Posterior cingulate gyrus (tissue), 11 donors: Measurements from ENCODE around the gene NEK10.
A peak's percentile ranks its signal among the peaks of the same experiment; 100 is the strongest.

Experiments used
- DNase-seq, 10 donors: peaks; one replicate each; pipeline versions ENCODE4 v3.0.0 to v3.0.0-alpha.2; 2020 to 2021; ENCODE audit warnings: mixed read lengths in 3 of 10
- intact Hi-C: fragments of 100-400 bp; cut with DNase I; formaldehyde crosslinking; loops from one replicate; pipeline ENCODE4 v1.15.1; 2023

The NEK10 gene

DNA sequence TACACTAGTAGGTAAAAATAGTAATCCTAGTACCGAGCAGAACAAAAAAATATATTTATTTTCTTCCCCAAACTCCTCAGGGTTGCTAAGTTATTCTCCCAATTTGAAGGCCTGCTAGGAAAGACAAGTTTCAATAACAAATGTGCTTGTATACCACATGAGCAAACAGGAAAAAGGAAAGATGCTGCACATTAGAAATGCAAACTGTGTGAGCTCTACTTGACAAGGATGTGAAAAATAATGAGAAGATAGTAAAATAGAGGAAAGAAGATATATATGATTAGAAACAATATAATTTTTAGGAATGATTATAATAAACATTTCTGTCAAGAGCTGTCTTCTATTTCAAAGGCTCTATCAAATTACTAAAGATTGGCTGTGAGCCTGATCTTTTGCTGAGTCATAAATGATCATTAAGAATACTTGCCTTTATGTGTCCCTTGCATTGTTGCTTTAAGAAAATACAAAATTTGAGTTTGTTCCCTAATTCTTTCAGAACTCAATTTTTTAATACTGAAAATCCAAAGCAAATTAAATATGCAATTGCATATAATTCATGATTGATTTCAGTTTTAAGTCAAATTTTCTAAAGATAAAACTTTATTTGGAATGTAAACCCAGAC lies 174.2 kb downstream of the NEK10 start:
- intact Hi-C loops: no loop called here
- no peak for DNase-seq

DNA sequence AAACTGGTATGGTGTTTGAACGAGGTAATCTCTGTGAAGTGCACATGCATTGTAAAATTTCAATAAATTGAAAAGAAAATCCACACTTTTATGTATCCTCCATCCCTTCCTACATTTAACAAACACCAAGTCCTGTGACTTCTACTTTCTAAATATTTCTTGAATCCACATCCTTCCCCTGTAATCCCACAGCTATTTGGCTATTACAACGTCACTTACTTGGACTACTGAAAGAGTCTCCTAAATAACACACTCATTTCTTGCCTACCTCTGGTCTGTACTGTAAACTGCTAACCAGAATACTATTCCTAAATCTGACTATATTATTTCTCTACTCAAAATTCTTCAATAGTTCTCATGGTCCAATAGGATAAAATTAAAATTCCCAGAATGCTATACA lies 176.1 kb downstream of the NEK10 start:
- no peak for DNase-seq
- intact Hi-C loops: no loop called here

- intact Hi-C loops: no loop called here
Measured at GRCh38 chr3:27186013-27186412, 183.2 kb downstream of the NEK10 start.

DNA sequence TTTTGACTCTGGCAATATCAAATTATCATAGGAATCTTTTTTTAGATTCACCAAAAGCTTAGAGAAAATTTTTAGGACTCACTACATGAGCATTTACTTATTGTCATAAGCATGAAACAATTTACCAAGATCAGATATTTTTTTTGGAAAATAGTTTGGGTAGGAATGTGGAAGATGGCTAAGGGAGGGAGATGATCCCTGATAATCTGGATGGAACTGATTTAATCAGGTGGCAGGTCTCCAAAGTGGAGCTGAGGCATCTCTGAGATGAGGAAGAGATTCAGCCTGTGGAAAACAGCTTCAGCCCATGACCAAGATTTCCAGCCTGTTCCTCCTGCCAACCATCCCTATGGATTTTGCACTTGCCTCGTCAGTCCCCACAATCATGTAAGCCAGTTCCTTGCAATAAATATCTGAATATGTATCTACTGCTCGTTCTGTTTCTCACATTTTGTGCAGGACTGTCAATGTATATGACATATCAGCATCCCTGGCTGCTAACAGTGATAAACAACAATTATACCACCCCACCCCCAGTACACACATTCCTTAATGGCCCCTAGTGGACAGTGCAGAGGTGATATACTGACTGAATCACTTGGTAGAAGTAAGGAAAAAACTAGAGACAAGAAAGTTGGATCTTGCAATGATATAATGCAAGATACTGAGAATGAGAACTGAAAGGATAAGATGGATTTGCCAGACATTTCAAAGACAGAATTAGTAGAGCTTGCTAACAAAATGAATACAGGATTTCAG lies 183.8 kb downstream of the NEK10 start:
- no peak for DNase-seq
- intact Hi-C loops: no loop called here

More at GRCh38 chr3:27186013-27186412, 183.2 kb downstream of the NEK10 start:
- DNase-seq: no peak

DNA sequence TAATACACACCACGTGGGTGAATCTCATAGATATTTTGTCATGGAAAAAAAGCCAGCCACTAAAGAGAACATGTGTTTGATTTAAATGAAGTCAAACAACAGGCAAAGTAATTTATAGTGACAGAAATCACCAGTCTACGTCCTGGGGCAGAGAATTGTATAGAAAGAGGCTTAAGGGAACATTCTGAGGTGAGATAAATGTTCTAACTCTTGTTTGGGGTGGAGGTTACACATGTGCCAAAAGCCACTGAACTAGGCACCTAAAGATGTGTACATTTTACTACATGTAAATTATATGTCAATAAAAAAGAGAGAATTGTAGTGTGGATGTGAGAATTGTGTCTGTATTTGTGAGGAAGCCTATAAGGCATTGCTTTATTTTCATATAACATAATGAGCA lies 184.9 kb downstream of the NEK10 start:
- intact Hi-C loops: no loop called here
- no peak for DNase-seq

GRCh38 chr3:27176256-27176655 lies 192.9 kb downstream of the NEK10 start:
- no peak for DNase-seq
- intact Hi-C loops: no loop called here

DNA sequence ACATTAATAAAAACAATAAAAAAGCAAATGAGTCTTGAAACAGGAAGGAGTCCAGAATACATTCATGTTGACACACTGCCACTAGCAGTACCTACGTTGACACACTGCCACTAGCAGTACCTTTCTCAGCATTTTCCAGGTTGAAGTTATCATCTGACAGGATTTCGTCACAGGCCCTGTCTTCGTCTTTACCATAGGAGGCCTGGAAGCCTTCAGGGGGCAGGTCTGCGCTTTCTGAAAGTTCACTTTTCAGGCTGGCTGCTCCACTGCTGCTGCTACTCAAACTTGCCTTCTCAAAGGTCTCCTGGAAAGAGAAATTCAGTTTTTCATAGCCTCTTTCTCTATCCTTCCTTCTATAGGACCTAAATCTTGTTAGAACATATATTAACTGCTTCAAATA lies 194.7 kb downstream of the NEK10 start:
- intact Hi-C loops: no loop called here
- DNase-seq: no peak

DNA sequence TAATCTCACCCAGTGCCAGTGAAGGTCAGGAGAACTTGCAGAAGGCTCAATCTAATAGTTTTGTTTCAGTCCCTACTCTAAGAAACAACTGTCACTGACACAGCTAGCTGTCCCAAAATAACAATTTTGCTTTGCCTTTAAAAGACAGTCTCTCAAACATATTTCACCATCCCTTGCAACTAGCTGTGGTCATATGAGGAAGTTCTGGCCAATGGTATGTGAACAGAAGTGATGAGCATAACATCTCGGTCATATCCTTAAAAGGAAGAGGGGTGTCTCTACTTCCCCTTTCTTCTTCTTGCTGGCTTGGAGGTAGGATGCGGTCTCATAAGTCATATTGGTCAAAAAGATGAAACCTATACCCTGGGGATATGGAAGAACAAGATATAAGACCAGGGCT lies 198.1 kb downstream of the NEK10 start:
- intact Hi-C loops: no loop called here
- DNase-seq: no peak

GRCh38 chr3:27166888-27167287 lies 202.3 kb downstream of the NEK10 start:
- intact Hi-C loops: no loop called here
- peak in 6 of 10 donors; percentile 23 to 90 (median 55) for DNase-seq

DNA sequence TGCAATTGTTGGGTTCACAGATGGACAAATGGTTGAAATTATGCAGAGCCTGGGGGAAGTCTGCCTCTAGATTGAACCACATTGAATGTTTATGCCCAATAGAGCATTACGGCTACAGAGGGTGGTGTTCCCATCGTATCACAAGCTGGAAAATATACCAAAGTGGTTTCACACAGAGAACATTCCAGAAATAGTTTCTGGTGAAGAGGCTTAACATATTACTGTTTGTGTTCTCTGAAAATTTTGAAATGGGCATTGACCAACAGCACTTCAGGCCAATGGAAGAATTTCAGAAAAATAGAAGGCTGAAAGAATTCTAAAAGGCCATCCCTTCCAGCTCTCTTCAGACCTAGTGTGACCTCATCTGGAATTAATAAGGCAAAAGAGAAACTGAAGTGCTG lies 203.9 kb downstream of the NEK10 start:
- intact Hi-C loops: no loop called here
- DNase-seq: no peak

GRCh38 chr3:27160779-27161287 lies 208.3 kb downstream of the NEK10 start:
- no peak for DNase-seq
- intact Hi-C loops: no loop called here

DNA sequence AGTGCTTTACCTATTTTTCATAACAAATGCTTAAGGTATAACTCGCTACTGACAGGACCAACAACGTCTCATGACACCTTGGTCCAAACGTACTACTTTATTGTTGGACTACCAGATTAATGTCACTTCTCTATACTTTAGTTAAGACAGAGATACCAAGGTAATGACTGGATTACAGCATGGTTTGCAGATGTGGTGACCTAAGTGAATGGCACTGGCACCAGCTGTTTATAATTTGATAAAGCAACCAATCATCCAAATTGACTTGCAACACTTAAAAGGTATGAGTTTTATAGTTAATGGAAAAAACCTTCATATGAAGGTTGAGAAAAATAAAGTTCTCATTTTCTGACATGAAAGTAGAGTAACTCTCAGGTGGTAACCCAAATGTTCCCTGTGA lies 209.0 kb downstream of the NEK10 start:
- intact Hi-C loops: no loop called here
- no peak for DNase-seq

DNA sequence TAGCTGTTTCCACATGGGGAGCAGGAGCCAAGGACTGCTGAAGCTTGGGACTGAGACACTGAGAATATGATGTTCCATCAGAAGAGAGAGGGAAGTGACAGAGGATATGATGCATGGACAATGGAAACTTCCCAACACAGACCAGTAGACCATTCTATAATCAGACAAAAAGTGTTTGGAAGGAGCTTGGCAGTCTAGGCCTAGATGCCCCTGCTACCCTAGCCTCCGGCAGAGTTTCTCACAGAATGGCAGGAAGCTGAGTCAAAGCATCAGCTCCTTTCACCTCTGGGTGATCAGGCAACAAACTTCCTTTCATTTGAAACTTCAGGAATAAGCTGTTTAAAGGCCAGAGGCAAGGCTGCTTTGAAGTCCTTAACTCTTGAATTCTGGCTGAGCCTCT lies 222.0 kb downstream of the NEK10 start:
- intact Hi-C loops: no loop called here
- DNase-seq: no peak

- intact Hi-C loops: no loop called here
- DNase-seq: no peak
Measured at GRCh38 chr3:27146786-27147185, 222.4 kb downstream of the NEK10 start.

DNA sequence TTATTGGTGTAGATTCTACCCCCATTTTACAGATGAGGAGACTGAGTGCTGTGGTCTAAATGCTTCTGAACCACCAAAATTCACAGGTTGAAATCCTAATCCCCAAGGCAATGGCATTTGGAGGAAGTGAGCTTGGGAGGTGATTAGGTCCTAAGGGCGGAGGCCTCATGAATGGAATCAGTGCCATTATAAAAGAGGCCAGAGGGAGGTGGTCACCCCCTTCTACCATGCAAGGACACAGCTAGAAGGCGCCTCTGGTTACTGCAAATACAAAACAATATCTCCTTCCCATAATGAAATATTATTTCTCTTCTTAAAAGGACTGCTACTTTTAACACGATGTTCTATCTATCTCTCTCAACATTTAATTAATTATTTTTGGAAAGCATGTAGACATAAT lies 223.5 kb downstream of the NEK10 start:
- no peak for DNase-seq
- intact Hi-C loops: no loop called here

GRCh38 chr3:27141668-27142067 lies 227.5 kb downstream of the NEK10 start:
- intact Hi-C loops: no loop called here
- DNase-seq: no peak

DNA sequence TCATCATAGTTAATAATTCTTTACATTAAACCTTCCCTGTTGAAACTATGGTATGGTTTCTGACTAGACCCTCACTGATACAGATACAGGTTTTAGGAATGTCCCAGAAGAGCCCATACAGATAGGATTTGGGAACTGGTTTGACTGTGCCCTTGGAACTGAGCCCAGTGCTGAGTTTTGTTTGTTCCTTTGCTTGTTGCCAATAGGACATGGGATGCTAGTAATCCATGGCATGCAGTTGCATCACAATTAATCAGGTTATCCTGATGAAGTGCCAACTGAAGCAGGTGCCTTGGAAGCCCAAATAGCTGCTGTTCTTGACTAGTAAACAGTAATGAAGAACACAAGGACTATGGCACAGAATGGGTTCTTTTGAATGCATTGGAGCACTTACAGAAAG lies 230.6 kb downstream of the NEK10 start:
- intact Hi-C loops: no loop called here
- no peak for DNase-seq

- intact Hi-C loops: no loop called here
- peak in 1 of 10 donors; percentile 50 for DNase-seq
Measured at GRCh38 chr3:27138005-27138404, 231.2 kb downstream of the NEK10 start.

GRCh38 chr3:27134171-27134796 lies 234.9 kb downstream of the NEK10 start:
- peak; percentile 39 to 94 (median 72) for DNase-seq
- intact Hi-C loops: loop anchor here (1.0 kb wide), 1 partner anchor 145 kb away; no protein-coding TSS in a partner anchor

DNA sequence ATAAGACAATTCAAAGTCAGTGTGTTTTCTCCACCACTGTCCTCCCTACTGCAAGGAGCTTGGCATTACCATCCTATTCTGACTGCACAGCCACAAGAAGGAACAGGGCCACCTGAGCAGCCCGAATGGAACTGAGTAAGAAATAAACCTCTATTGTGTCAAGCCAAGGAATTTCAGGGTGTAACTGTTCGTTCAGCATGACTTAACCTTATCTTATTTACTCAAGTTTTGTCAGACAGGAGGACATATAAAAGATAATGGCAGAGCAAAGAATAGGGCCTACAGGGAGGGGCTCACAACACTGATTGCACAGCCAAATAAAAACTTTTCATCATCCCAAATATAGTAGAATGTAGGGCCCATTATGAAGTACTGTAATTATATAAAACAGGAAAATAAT lies 236.1 kb downstream of the NEK10 start:
- intact Hi-C loops: no loop called here
- DNase-seq: no peak

DNA sequence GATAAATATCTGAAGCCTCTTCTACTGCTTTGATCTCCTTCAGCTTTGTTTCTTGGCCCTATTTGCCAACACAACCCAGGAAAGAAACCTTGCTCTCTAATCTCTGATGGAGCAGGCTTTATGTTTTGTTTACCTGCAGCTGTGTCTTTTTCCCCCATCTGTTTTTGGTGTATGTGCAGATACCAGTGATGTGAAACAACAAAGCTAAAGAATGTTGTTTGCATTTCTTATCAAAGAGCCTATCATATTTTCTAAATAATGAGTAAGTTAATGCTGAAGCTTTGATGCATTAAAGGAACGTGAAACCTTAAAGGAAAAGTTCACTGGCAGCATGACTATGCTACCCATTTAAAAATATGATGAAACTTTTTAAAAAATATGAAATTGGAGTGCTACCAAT lies 238.4 kb downstream of the NEK10 start:
- intact Hi-C loops: no loop called here
- no peak for DNase-seq

- DNase-seq: no peak
- intact Hi-C loops: no loop called here
Measured at GRCh38 chr3:27127879-27128278, 241.3 kb downstream of the NEK10 start.
